ENCODE measurements around the gene CASZ1.

The CASZ1 gene

GRCh38 chr1:10745886-10746455 lies 50.5 kb downstream of the CASZ1 start:
- DNase-seq (ENCODE audit: low read depth): no peak

- no peak for DNase-seq (ENCODE audit: low read depth)
Observed at GRCh38 chr1:10745383-10745782, 51.1 kb downstream of the CASZ1 start.

- DNase-seq (ENCODE audit: low read depth): no peak
Observed at GRCh38 chr1:10744654-10745238, 51.7 kb downstream of the CASZ1 start.

GRCh38 chr1:10744029-10744428 lies 52.4 kb downstream of the CASZ1 start:
- DNase-seq (ENCODE audit: low read depth): no peak

GRCh38 chr1:10741696-10742095 lies 54.8 kb downstream of the CASZ1 start:
- no peak for DNase-seq (ENCODE audit: low read depth)

- DNase-seq (ENCODE audit: low read depth): no peak
Observed at GRCh38 chr1:10740123-10740522, 56.3 kb downstream of the CASZ1 start.

- DNase-seq (ENCODE audit: low read depth): no peak
Observed at GRCh38 chr1:10739589-10739988, 56.9 kb downstream of the CASZ1 start.

GRCh38 chr1:10738061-10739058 lies 58.1 kb downstream of the CASZ1 start:
- no peak for DNase-seq (ENCODE audit: low read depth)

GRCh38 chr1:10737651-10738050 lies 58.8 kb downstream of the CASZ1 start:
- no peak for DNase-seq (ENCODE audit: low read depth)

- DNase-seq (ENCODE audit: low read depth): no peak
Observed at GRCh38 chr1:10736634-10737586, 59.5 kb downstream of the CASZ1 start.

- DNase-seq (ENCODE audit: low read depth): no peak
Observed at GRCh38 chr1:10735563-10736305, 60.7 kb downstream of the CASZ1 start.

- no peak for DNase-seq (ENCODE audit: low read depth)
Observed at GRCh38 chr1:10734962-10735544, 61.4 kb downstream of the CASZ1 start.

- DNase-seq (ENCODE audit: low read depth): no peak
Observed at GRCh38 chr1:10734375-10734774, 62.1 kb downstream of the CASZ1 start.

- DNase-seq (ENCODE audit: low read depth): no peak
Observed at GRCh38 chr1:10733474-10734366, 62.7 kb downstream of the CASZ1 start.

- peak; percentile 37 for DNase-seq (ENCODE audit: low read depth)
Observed at GRCh38 chr1:10730985-10731384, 65.5 kb downstream of the CASZ1 start.

- DNase-seq (ENCODE audit: low read depth): no peak
Observed at GRCh38 chr1:10728595-10729410, 67.6 kb downstream of the CASZ1 start.

- DNase-seq (ENCODE audit: low read depth): no peak
Observed at GRCh38 chr1:10727751-10728232, 68.7 kb downstream of the CASZ1 start.

- no peak for DNase-seq (ENCODE audit: low read depth)
Observed at GRCh38 chr1:10726355-10726754, 70.1 kb downstream of the CASZ1 start.

Measured in non-pigmented ciliary epithelial cell (primary cell).